Thoracic aorta endothelial cell (primary cell): ENCODE data around the gene ETF1. TPM values are rescaled to one million over a fixed set of nuclear protein-coding genes. Genes with fewer than 3 reads are reported as not detected.

Source experiments
- small RNA-seq: library from RNA; depleted of rRNA; stranded (forward); fragments of <200 nt; gene quantifications from one replicate; pipeline ENCODE3, GENCODE V24; 2012
- total RNA-seq: library from RNA; depleted of rRNA; stranded (reverse); fragments of >200 nt; gene quantifications from 2 replicates; pipeline ENCODE4 v1.2.3, GENCODE V29; 2012

ETF1 gene
- total RNA-seq, result 173 and 181 TPM in 2 replicates

GRCh38 chr5:138542956-138543729, at the start of gene ETF1:
Gene ETF1 (minus strand): TSS chr5:138543236. CDS start chr5:138542918, 318 bp downstream.

GRCh38 chr5:138575194-138576015, 32.4 kb upstream of the ETF1 start, which contains the start of gene HSPA9:
Gene HSPA9 (minus strand): TSS chr5:138575401. CDS start chr5:138575318, 83 bp downstream.

DNA sequence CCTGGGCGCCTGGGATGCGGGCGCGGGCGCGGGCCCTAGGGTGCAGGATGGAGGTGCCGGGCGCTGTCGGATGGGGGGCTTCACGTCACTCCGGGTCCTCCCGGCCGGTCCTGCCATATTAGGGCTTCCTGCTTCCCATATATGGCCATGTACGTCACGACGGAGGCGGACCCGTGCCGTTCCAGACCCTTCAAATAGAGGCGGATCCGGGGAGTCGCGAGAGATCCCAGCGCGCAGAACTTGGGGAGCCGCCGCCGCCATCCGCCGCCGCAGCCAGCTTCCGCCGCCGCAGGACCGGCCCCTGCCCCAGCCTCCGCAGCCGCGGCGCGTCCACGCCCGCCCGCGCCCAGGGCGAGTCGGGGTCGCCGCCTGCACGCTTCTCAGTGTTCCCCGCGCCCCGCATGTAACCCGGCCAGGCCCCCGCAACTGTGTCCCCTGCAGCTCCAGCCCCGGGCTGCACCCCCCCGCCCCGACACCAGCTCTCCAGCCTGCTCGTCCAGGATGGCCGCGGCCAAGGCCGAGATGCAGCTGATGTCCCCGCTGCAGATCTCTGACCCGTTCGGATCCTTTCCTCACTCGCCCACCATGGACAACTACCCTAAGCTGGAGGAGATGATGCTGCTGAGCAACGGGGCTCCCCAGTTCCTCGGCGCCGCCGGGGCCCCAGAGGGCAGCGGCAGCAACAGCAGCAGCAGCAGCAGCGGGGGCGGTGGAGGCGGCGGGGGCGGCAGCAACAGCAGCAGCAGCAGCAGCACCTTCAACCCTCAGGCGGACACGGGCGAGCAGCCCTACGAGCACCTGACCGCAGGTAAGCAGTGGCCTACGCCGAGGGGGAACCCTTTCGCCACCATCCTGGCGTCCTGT, 77.5 kb downstream of the ETF1 start, which contains the start of gene EGR1:
Gene EGR1 (plus strand): TSS at position 219 of the 864 bp plus-strand sequence. CDS start 283 bp downstream, at position 502.

Small RNAs within 50 kb of the gene (small RNA-seq; reads per million reads assigned to genes)
- 8.7 reads per million, percentile 90 among the genes with 10 or more reads in this experiment for gene RF00154
- gene SNORD63, result 854 reads per million, percentile 99 among the genes with 10 or more reads in this experiment

Other genes starting within 250 kb of the ETF1 start
- 13.0 and 19.0 TPM in 2 replicates for gene CDC25C, start 211.4 kb downstream of the ETF1 start, total RNA-seq
- gene FAM53C, start 205.0 kb downstream of the ETF1 start, total RNA-seq, result 32.2 and 34.4 TPM in 2 replicates
- gene KDM3B, start 190.6 kb downstream of the ETF1 start, total RNA-seq, result 61.6 and 69.0 TPM in 2 replicates
- gene REEP2, start 104.2 kb downstream of the ETF1 start, total RNA-seq, result 2.8 and 5.6 TPM in 2 replicates
- 0.79 and 0.80 TPM in 2 replicates for gene EGR1, start 77.8 kb downstream of the ETF1 start, total RNA-seq
- 359 and 385 TPM in 2 replicates for gene HSPA9, start 32.2 kb upstream of the ETF1 start, total RNA-seq
- gene CTNNA1, start 210.2 kb upstream of the ETF1 start, total RNA-seq, result 497 and 528 TPM in 2 replicates